ENCODE measurements around the gene GFPT2. TPM values are rescaled to one million over a fixed set of nuclear protein-coding genes. Genes with fewer than 3 reads are reported as not detected.

The GFPT2 gene
- total and polyA plus RNA-seq, 2 of the 8 experiments (the other 6 are each of a cell fraction or from before 2014, with no cell fraction given) = 83.7 to 143 TPM

- Histone ChIP-seq H3K9me3 (ENCODE audit: insufficient read depth in 2 of 2, low read depth in 1 of 2, low read length in 1 of 2) (no peaks in the 10 kb centered on the region), H3K4me2 (ENCODE audit: insufficient read depth in 1 of 2, low read depth in 2 of 2, low read length in 2 of 2) (no peak overlapping the region), H4K5ac (ENCODE audit: insufficient read length, low read depth, low read length) (no peak overlapping the region), H2AK5ac (ENCODE audit: low read depth, low read length) (no peak overlapping the region), H3K14ac (ENCODE audit: insufficient read length) (no peak overlapping the region), H2BK120ac (replicated peaks; ENCODE audit: low read depth, low read length) (no peak overlapping the region), H3K79me1 (ENCODE audit: low read depth, low read length) (no peaks in the 10 kb centered on the region; the same call in 1 of the 2 replicates), H2BK20ac (ENCODE audit: low read length) (no peak overlapping the region), H2BK12ac (ENCODE audit: low read depth, low read length) (no peak overlapping the region), H3K36me3 (ENCODE audit: control insufficient read depth in 2 of 4, insufficient read depth in 4 of 4, low read length in 3 of 4) (peaks cover 18 to 68% (median 54%) of the 10 kb centered on the region in 4 experiments), H3K27ac (ENCODE audit: low read depth, low read length) (no peak overlapping the region), H3K79me2 (ENCODE audit: control insufficient read depth in 1 of 2, insufficient read depth in 2 of 2, low read length in 2 of 2) (no peaks in the 10 kb centered on the region), H3K18ac (ENCODE audit: extremely low read depth, low read length) (no peak overlapping the region), H4K91ac (replicated peaks; ENCODE audit: insufficient read length, low read length) (no peak overlapping the region), H3K9ac (replicated peaks in 1 of 4; ENCODE audit: extremely low read depth in 1 of 4, low read depth in 3 of 4, low read length in 3 of 4) (no peak overlapping the region), H3K56ac (replicated peaks; ENCODE audit: insufficient read length, low read depth, low read length) (no peak overlapping the region), H3K23me2 (ENCODE audit: low read depth, low read length) (no peaks in the 10 kb centered on the region), H2AFZ (ENCODE audit: low read length) (no peak overlapping the region), H4K8ac (ENCODE audit: extremely low read depth, insufficient read depth, low read length) (no peak overlapping the region), H4K20me1 (replicated peaks in 1 of 2; ENCODE audit: control insufficient read depth in 1 of 2, insufficient read depth in 2 of 2, low read length in 2 of 2) (peaks cover 5 to 7% of the 10 kb centered on the region in 2 experiments), H2BK5ac (ENCODE audit: low read depth, low read length) (no peak overlapping the region), H3K23ac (ENCODE audit: insufficient read length) (no peak overlapping the region), H3K27me3 (replicated peaks in 1 of 4; ENCODE audit: control insufficient read depth in 3 of 4, extremely low read depth in 1 of 4, insufficient read depth in 3 of 4, low read length in 3 of 4) (no peaks in the 10 kb centered on the region), H2BK15ac (ENCODE audit: low read length) (no peak overlapping the region), H3K4ac (replicated peaks; ENCODE audit: insufficient read length, low read depth, low read length) (no peak overlapping the region), H3K4me1 (replicated peaks in 1 of 4; ENCODE audit: control insufficient read depth in 3 of 4, insufficient read depth in 4 of 4, low read length in 3 of 4) (no peaks in the 10 kb centered on the region), H3K4me3 (ENCODE audit: extremely low read depth in 1 of 4, insufficient read depth in 2 of 4, low read depth in 3 of 4, low read length in 4 of 4) (no peak overlapping the region)
- TF ChIP-seq CHD2 (IDR thresholded peaks at IDR 0.05; ENCODE audit: low read length) (no peak), SIRT6 (IDR thresholded peaks at IDR 0.05; ENCODE audit: low read length) (no peak), SUZ12 (IDR thresholded peaks at IDR 0.05; ENCODE audit: low read length) (no peak), ASH2L (IDR thresholded peaks at IDR 0.05; ENCODE audit: low read length) (no peak), SRF (IDR thresholded peaks at IDR 0.05; ENCODE audit: low read depth, low read length) (no peak), EZH2 (IDR thresholded peaks at IDR 0.05; ENCODE audit: low read depth, low read length, severe bottlenecking) (no peak), KDM1A (IDR thresholded peaks at IDR 0.05; ENCODE audit: borderline replicate concordance, low read length) (no peak)
- WGBS, 2 experiments (ENCODE audit: extremely low coverage in 1 of 2, insufficient coverage in 1 of 2, insufficient read length in 1 of 2, insufficient replicate concordance in 2 of 2, low coverage in 1 of 2, low lambda C conversion rate in 2 of 2, missing lambda C conversion rate in 1 of 2) = 97% methylated on average over 4 of the region's 4 CpGs; no CpG with 5 or more reads in 1 of the 2 experiments
- ChIA-PET CTCF (ENCODE audit: partially characterized antibody) (interaction anchor here (1.2 to 8.5 kb wide), 4 partner anchors 9 to 101 kb away, joined by 3 to 93 read pairs (median 19); no protein-coding TSS in a partner anchor), POLR2A (ENCODE audit: partially characterized antibody) (interaction anchor here (0.9 to 1.6 kb wide), 4 partner anchors 10 to 13 kb away, joined by 3 to 10 read pairs (median 4); no protein-coding TSS in a partner anchor)
- FAIRE-seq (no peak), DNase-seq (ENCODE audit: low read depth in 1 of 2, low spot score in 2 of 2) (no peak)
These were observed 49.2 kb downstream of the GFPT2 start for GRCh38 chr5:180304016-180304292.

Measured in H1 (cell line).